22Rv1 (cell line): ENCODE measurements around the gene LMBR1.

Experiments used
- ZFX ChIP-seq: fragments of 450-650 bp; IDR thresholded peaks from 2 replicates; pipeline ENCODE4 v1.6.1; 2017; ENCODE audit warnings: antibody characterized with exemption, borderline replicate concordance
- TF ChIP-seq, protein P1 (sequence below): fragments of 450-650 bp; IDR thresholded peaks from 2 replicates; pipeline ENCODE4 v1.5.1; 2017; ENCODE audit warnings: mild to moderate bottlenecking

DNA sequence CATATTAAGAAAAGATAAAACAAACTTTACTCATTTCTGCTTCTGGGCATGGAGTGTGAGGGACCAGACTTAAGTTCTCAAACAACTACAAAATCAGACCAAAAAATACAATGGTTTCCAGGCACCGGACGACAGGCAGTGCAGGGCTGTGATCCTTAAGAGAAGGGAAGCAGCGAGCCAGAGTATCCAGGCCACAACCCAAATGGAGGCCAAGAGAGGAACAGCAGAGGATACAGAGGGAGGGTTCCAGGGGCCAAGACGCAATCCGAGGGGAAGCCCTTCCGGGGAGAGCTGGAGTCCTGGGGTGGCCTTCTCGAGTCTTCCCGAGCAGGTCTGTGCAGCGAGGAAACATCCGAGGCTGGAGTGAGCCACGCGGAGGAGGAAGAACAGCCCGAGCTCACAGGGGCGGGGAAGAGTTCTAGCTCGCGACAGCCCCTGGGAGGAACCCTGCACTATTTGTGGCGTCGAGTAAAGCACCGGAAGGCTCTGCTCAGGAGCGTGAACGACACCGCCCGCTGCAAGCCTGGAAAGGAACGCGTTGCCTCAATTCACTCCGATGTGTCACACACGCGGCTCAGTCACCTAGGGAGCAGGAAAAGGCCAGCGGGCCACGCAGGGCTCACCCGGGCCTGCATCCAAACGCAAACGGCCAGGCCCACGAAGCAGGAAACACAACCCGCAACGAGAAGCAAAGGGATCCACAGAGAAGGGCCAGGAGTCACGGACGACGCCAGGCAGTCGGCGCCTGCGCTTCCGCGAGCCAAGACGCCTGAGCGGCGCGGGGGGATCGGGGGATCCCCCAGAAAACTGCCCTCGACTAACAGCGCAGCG is 253.3 kb downstream of the LMBR1 start:
- TF ChIP-seq, protein P1, sequence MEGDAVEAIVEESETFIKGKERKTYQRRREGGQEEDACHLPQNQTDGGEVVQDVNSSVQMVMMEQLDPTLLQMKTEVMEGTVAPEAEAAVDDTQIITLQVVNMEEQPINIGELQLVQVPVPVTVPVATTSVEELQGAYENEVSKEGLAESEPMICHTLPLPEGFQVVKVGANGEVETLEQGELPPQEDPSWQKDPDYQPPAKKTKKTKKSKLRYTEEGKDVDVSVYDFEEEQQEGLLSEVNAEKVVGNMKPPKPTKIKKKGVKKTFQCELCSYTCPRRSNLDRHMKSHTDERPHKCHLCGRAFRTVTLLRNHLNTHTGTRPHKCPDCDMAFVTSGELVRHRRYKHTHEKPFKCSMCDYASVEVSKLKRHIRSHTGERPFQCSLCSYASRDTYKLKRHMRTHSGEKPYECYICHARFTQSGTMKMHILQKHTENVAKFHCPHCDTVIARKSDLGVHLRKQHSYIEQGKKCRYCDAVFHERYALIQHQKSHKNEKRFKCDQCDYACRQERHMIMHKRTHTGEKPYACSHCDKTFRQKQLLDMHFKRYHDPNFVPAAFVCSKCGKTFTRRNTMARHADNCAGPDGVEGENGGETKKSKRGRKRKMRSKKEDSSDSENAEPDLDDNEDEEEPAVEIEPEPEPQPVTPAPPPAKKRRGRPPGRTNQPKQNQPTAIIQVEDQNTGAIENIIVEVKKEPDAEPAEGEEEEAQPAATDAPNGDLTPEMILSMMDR: no peak
- TF ChIP-seq ZFX: no peak
